Colon (tissue), 2 donors: ENCODE measurements around the gene BCAP31.
A peak's percentile ranks its signal among the peaks of the same experiment; 100 is the strongest.
"Not testable (repeated sequence)": the region's sequence is repeated elsewhere in the genome, so short reads cannot be mapped to it uniquely, and the experiment has no call there.

Source experiments
- FAIRE-seq: peaks from 2 replicates; lab custom pipeline; 2012; peaks lifted over from hg19 to GRCh38; lab: Jason Lieb, UNC
- donor health status: control.
- donor health status: control.

BCAP31 gene

GRCh38 chrX:153733651-153734240, 9.6 kb upstream of the BCAP31 start:
- no peak for FAIRE-seq

GRCh38 chrX:153732401-153732800, 8.2 kb upstream of the BCAP31 start:
- FAIRE-seq, result no peak

- no peak for FAIRE-seq
Measured at GRCh38 chrX:153731845-153732215, 7.6 kb upstream of the BCAP31 start.

GRCh38 chrX:153731117-153731844, 7.1 kb upstream of the BCAP31 start:
- FAIRE-seq, result peak; percentile 75

- not testable (repeated sequence) for FAIRE-seq
Measured at GRCh38 chrX:153730115-153730514, 5.9 kb upstream of the BCAP31 start.

- FAIRE-seq, result no peak
Measured at GRCh38 chrX:153728951-153729631, 4.9 kb upstream of the BCAP31 start.

- no peak for FAIRE-seq
Measured at GRCh38 chrX:153728095-153728494, 3.9 kb upstream of the BCAP31 start.

GRCh38 chrX:153727123-153727931, 3.1 kb upstream of the BCAP31 start:
- no peak for FAIRE-seq

GRCh38 chrX:153726286-153727122, 2.3 kb upstream of the BCAP31 start:
- no peak for FAIRE-seq

GRCh38 chrX:153725832-153726285, 1.7 kb upstream of the BCAP31 start:
- no peak for FAIRE-seq

GRCh38 chrX:153725039-153725831, 1.0 kb upstream of the BCAP31 start:
- no peak for FAIRE-seq

GRCh38 chrX:153723351-153724251, 586 bp downstream of the BCAP31 start:
- FAIRE-seq, result no peak

GRCh38 chrX:153722704-153723350, 1.4 kb downstream of the BCAP31 start:
- no peak for FAIRE-seq

GRCh38 chrX:153719701-153720100, 4.5 kb downstream of the BCAP31 start:
- FAIRE-seq, result no peak

- FAIRE-seq, result no peak
Measured at GRCh38 chrX:153719238-153719637, 4.9 kb downstream of the BCAP31 start.

GRCh38 chrX:153717445-153717844, 6.7 kb downstream of the BCAP31 start:
- FAIRE-seq, result no peak

- FAIRE-seq, result no peak
Measured at GRCh38 chrX:153714256-153714655, 9.9 kb downstream of the BCAP31 start.

GRCh38 chrX:153709726-153710674, 14.2 kb downstream of the BCAP31 start:
- FAIRE-seq, result no peak
